ENCODE measurements around the gene PWWP2A.
A peak's percentile ranks its signal among the peaks of the same experiment; 100 is the strongest.
"Not testable (repeated sequence)": the region's sequence is repeated elsewhere in the genome, so short reads cannot be mapped to it uniquely, and the experiment has no call there.

PWWP2A gene

GRCh38 chr5:160119142-160119904 is at the start of gene PWWP2A:
PWWP2A (minus strand) TSS chr5:160119450; CDS start chr5:160119388, 62 bp downstream.
- DNase-seq: peak; percentile 88

- DNase-seq: no peak
These were observed 48.4 kb upstream of the PWWP2A start for GRCh38 chr5:160167624-160168165.

GRCh38 chr5:160166973-160167623 is 47.8 kb upstream of the PWWP2A start:
- no peak for DNase-seq

- DNase-seq: no peak
These were observed 47.1 kb upstream of the PWWP2A start for GRCh38 chr5:160166069-160166972.

GRCh38 chr5:160165137-160166068 is 46.2 kb upstream of the PWWP2A start:
- no peak for DNase-seq

- DNase-seq: no peak
These were observed 43.7 kb upstream of the PWWP2A start for GRCh38 chr5:160162910-160163309.

GRCh38 chr5:160161626-160162025 is 42.4 kb upstream of the PWWP2A start:
- no peak for DNase-seq

GRCh38 chr5:160160875-160161274 is 41.6 kb upstream of the PWWP2A start:
- DNase-seq: not testable (repeated sequence)

GRCh38 chr5:160159991-160160792 is 40.9 kb upstream of the PWWP2A start:
- peak; percentile 33 for DNase-seq

GRCh38 chr5:160158087-160158486 is 38.8 kb upstream of the PWWP2A start:
- no peak for DNase-seq

GRCh38 chr5:160155017-160155750 is 35.9 kb upstream of the PWWP2A start:
- DNase-seq: no peak

- DNase-seq: no peak
These were observed 33.7 kb upstream of the PWWP2A start for GRCh38 chr5:160152901-160153300.

- no peak for DNase-seq
These were observed 33.0 kb upstream of the PWWP2A start for GRCh38 chr5:160152287-160152686.

- no peak for DNase-seq
These were observed 31.8 kb upstream of the PWWP2A start for GRCh38 chr5:160151017-160151416.

GRCh38 chr5:160150381-160150780 is 31.1 kb upstream of the PWWP2A start:
- DNase-seq: no peak

GRCh38 chr5:160144436-160144835 is 25.2 kb upstream of the PWWP2A start:
- not testable (repeated sequence) for DNase-seq

GRCh38 chr5:160134332-160134731 is 15.1 kb upstream of the PWWP2A start:
- DNase-seq: no peak

- DNase-seq: no peak
These were observed 14.7 kb upstream of the PWWP2A start for GRCh38 chr5:160133918-160134304.

GRCh38 chr5:160133071-160133917 is 14.0 kb upstream of the PWWP2A start:
- no peak for DNase-seq
